SK-N-SH treated with all-trans-retinoic acid at 6 μM for 48 hours (cell line): Measurements from ENCODE around the gene USP22.
A peak's percentile ranks its signal among the peaks of the same experiment; 100 is the strongest.

Experiments
- ATAC-seq: fragments of 200-7000 bp; cut with Tn5 transposase; 3 replicates; pipeline ENCODE4 v1.9.1; 2020; ENCODE audit warnings: mild to moderate bottlenecking, moderate library complexity
- ARNTL ChIP-seq: fragments of 450-650 bp; formaldehyde crosslinking; IDR thresholded peaks from 2 replicates; pipeline ENCODE4 v1.5.0; 2020; ENCODE audit warnings: low read depth, mild to moderate bottlenecking, moderate library complexity, borderline replicate concordance
- CSDC2 ChIP-seq: fragments of 250-450 bp; sonication (Bioruptor Pico); IDR thresholded peaks from 2 replicates; pipeline ENCODE4 v1.5.0; 2020; ENCODE audit warnings: mild to moderate bottlenecking, moderate library complexity
- CSRNP3 ChIP-seq: fragments of 250-450 bp; sonication (Bioruptor Pico); IDR thresholded peaks from 2 replicates; pipeline ENCODE4 v1.5.1; 2021; ENCODE audit warnings: mild to moderate bottlenecking, moderate library complexity
- ESRRG ChIP-seq: fragments of 250-450 bp; sonication (Bioruptor Pico); IDR thresholded peaks from 2 replicates; pipeline ENCODE4 v1.6.1; 2021; ENCODE audit warnings: mild to moderate bottlenecking
- GLIS3 ChIP-seq: fragments of 250-450 bp; sonication (Bioruptor Pico); IDR thresholded peaks from 2 replicates; pipeline ENCODE4 v1.5.0; 2020; ENCODE audit warnings: mild to moderate bottlenecking, moderate library complexity
- ISL1 ChIP-seq: fragments of 250-450 bp; sonication (Bioruptor Pico); IDR thresholded peaks from 2 replicates; pipeline ENCODE4 v2.1.2; 2022; ENCODE audit warnings: mild to moderate bottlenecking, moderate library complexity
- OSR1 ChIP-seq: fragments of 250-450 bp; sonication (Bioruptor Pico); IDR thresholded peaks from 2 replicates; pipeline ENCODE4 v1.8.0; 2022; ENCODE audit warnings: moderate library complexity, mild to moderate bottlenecking, inconsistent platforms
- PPARA ChIP-seq: fragments of 250-450 bp; sonication (Bioruptor Pico); IDR thresholded peaks from 2 replicates; pipeline ENCODE4 v1.5.0; 2020; ENCODE audit warnings: mild to moderate bottlenecking, borderline replicate concordance
- RARB ChIP-seq: fragments of 250-450 bp; sonication (Bioruptor Pico); IDR thresholded peaks from 2 replicates; pipeline ENCODE4 v1.8.0; 2021; ENCODE audit warnings: mild to moderate bottlenecking, moderate library complexity
- SNAI2 ChIP-seq: fragments of 250-450 bp; sonication (Bioruptor Pico); IDR thresholded peaks from 2 replicates; pipeline ENCODE4 v1.5.0; 2020; ENCODE audit warnings: mild to moderate bottlenecking, moderate library complexity
- TCF4 ChIP-seq: fragments of 250-450 bp; sonication (Bioruptor Pico); IDR thresholded peaks from 2 replicates; pipeline ENCODE4 v1.8.0; 2021; ENCODE audit warnings: mild to moderate bottlenecking, moderate library complexity, borderline replicate concordance
- TOX ChIP-seq: fragments of 250-450 bp; sonication (Bioruptor Pico); IDR thresholded peaks from 2 replicates; pipeline ENCODE4 v1.8.0; 2021; ENCODE audit warnings: mild to moderate bottlenecking, moderate library complexity, borderline replicate concordance
- ZC3H10 ChIP-seq: fragments of 250-450 bp; sonication (Bioruptor Pico); IDR thresholded peaks from 2 replicates; pipeline ENCODE4 v1.5.1; 2021; ENCODE audit warnings: mild to moderate bottlenecking, moderate library complexity
- ZFP3 ChIP-seq: fragments of 250-450 bp; sonication (Bioruptor Pico); IDR thresholded peaks from 2 replicates; pipeline ENCODE4 v1.5.0; 2020; ENCODE audit warnings: mild to moderate bottlenecking, moderate library complexity
- ZFP30 ChIP-seq: fragments of 450-650 bp; formaldehyde crosslinking; IDR thresholded peaks from 2 replicates; pipeline ENCODE4 v1.5.0; 2022; ENCODE audit warnings: mild to moderate bottlenecking, moderate library complexity
- ZNF565 ChIP-seq: fragments of 450-650 bp; formaldehyde crosslinking; conservative IDR thresholded peaks from 2 replicates; pipeline ENCODE4 v1.5.0; 2020; ENCODE audit warnings: low read depth, mild to moderate bottlenecking, moderate library complexity
- ZNF70 ChIP-seq: fragments of 450-650 bp; formaldehyde crosslinking; IDR thresholded peaks from 2 replicates; pipeline ENCODE4 v1.5.0; 2020; ENCODE audit warnings: mild to moderate bottlenecking, moderate library complexity
- TF ChIP-seq, protein P1 (sequence below): fragments of 250-450 bp; sonication (Bioruptor Pico); IDR thresholded peaks from 2 replicates; pipeline ENCODE4 v1.5.1; 2020; ENCODE audit warnings: low read depth, mild to moderate bottlenecking, moderate library complexity
- TF ChIP-seq, protein P2 (sequence below): fragments of 250-450 bp; sonication (Bioruptor Pico); IDR thresholded peaks from 2 replicates; pipeline ENCODE4 v1.5.0; 2020; ENCODE audit warnings: mild to moderate bottlenecking, moderate library complexity
- TF ChIP-seq, protein P3 (sequence below): fragments of 250-450 bp; sonication (Bioruptor Pico); IDR thresholded peaks from 2 replicates; pipeline ENCODE4 v1.8.0; 2021; ENCODE audit warnings: low read depth, mild to moderate bottlenecking, moderate library complexity, borderline replicate concordance
- TF ChIP-seq, protein P4 (sequence below): fragments of 250-450 bp; sonication (Bioruptor Pico); IDR thresholded peaks from 2 replicates; pipeline ENCODE4 v1.8.0; 2020; ENCODE audit warnings: mild to moderate bottlenecking, moderate library complexity, borderline replicate concordance

Gene USP22

GRCh38 chr17:20996724-20997615 is 45.8 kb downstream of the USP22 start:
- peak; percentile 5 for ATAC-seq

DNA sequence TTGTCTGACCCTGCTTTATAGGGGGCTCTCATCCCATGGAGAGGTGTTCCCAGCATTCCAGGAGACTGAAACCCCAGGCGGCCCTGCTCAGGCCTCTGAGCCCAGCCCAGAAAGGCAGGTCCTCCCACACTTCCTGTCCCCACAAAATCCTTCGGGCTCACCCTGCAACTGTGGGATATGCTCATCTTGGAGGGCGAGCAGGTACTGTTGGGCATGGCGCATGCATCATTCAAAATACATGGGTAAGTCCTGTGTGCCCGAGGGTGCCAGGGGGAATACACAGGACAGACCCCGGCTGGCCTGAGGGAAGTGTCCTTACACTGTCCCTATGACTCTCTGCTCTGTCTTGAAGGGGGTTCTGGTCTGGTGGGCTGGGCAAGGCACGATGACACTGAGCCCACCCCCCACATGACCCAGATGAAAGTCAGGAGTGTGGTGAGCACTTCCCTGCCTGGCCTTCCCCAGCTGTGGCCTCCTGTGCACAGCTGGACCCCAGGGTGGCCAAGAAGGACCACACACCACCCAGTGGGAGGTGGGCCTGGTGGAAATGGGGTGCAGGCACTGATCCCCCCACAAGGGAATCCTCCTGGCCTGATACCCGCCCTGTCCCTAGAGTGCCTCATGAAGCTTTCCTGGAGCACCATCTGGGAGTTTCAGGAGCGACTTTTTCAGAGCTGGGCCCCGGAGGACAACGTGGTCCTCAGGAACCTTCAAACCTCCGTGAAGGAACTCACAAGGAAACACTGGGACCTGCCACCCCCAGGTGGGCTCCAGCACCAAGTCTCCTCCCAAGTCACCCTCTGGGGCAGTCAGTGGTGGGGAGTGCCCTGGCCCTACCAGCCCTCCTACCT is 46.7 kb downstream of the USP22 start:
- TF ChIP-seq ISL1 (CRISPR knock-in tag) (no peak), GLIS3 (CRISPR knock-in tag) (no peak), ZNF565 (CRISPR knock-in tag) (no peak), ARNTL (CRISPR knock-in tag) (no peak), ZFP30 (no peak), TCF4 (no peak), ZC3H10 (CRISPR knock-in tag) (no peak), SNAI2 (CRISPR knock-in tag) (no peak), ESRRG (no peak), CSDC2 (CRISPR knock-in tag) (no peak), TOX (CRISPR knock-in tag) (no peak), OSR1 (CRISPR knock-in tag) (no peak), PPARA (no peak), CSRNP3 (CRISPR knock-in tag) (no peak)
- TF ChIP-seq, protein P1, sequence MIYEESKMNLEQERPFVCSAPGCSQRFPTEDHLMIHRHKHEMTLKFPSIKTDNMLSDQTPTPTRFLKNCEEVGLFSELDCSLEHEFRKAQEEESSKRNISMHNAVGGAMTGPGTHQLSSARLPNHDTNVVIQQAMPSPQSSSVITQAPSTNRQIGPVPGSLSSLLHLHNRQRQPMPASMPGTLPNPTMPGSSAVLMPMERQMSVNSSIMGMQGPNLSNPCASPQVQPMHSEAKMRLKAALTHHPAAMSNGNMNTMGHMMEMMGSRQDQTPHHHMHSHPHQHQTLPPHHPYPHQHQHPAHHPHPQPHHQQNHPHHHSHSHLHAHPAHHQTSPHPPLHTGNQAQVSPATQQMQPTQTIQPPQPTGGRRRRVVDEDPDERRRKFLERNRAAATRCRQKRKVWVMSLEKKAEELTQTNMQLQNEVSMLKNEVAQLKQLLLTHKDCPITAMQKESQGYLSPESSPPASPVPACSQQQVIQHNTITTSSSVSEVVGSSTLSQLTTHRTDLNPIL (CRISPR knock-in tag) = no peak
- TF ChIP-seq, all 23 proteins: peak for 0
- peak; percentile 1; the same call in 2 of the 3 replicates for ATAC-seq

More at GRCh38 chr17:20996724-20997615, 45.8 kb downstream of the USP22 start:
- no peak for TF ChIP-seq ZFP3 (CRISPR knock-in tag)

DNA sequence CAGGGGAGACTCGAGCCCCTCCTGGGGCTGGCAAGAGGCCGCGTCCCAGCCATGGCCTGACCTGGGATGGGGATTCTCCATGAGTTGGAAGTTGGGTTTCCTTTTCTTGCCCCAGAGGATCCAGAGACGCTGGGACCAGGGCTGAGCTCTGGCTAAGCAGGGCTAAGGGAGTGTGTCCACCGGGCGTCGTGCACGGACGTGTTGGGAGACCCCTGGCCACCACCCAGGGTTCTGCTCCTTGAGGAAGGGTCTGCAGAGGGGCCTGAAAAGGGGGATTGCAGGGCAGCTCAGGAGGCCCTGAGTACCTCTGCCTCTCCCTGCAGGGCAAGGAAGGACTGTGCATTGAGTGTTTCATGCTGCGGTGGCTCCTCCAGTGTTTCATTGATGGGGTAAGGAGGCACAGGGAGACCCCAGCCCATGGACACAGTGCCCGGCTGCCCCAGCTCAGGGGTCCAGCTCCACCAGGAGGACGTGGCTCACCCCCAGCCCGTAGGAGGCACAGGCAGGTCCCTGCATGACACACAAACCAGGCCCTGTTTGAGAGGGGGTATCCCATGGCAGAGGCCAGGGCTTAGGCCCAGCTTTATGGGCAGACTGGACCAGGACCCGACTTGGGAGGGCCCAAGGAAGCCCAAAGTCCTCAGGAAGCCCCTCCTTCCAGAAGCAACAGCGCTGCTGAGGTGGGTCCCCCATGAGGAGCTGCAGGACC is 47.5 kb downstream of the USP22 start:
- TF ChIP-seq TOX (CRISPR knock-in tag) = no peak
- TF ChIP-seq, protein P2, sequence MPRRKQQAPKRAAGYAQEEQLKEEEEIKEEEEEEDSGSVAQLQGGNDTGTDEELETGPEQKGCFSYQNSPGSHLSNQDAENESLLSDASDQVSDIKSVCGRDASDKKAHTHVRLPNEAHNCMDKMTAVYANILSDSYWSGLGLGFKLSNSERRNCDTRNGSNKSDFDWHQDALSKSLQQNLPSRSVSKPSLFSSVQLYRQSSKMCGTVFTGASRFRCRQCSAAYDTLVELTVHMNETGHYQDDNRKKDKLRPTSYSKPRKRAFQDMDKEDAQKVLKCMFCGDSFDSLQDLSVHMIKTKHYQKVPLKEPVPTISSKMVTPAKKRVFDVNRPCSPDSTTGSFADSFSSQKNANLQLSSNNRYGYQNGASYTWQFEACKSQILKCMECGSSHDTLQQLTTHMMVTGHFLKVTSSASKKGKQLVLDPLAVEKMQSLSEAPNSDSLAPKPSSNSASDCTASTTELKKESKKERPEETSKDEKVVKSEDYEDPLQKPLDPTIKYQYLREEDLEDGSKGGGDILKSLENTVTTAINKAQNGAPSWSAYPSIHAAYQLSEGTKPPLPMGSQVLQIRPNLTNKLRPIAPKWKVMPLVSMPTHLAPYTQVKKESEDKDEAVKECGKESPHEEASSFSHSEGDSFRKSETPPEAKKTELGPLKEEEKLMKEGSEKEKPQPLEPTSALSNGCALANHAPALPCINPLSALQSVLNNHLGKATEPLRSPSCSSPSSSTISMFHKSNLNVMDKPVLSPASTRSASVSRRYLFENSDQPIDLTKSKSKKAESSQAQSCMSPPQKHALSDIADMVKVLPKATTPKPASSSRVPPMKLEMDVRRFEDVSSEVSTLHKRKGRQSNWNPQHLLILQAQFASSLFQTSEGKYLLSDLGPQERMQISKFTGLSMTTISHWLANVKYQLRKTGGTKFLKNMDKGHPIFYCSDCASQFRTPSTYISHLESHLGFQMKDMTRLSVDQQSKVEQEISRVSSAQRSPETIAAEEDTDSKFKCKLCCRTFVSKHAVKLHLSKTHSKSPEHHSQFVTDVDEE (CRISPR knock-in tag) = no peak
- ATAC-seq = peak; percentile 1; the same call in 2 of the 3 replicates

- ATAC-seq = no peak
- TF ChIP-seq, protein P3, sequence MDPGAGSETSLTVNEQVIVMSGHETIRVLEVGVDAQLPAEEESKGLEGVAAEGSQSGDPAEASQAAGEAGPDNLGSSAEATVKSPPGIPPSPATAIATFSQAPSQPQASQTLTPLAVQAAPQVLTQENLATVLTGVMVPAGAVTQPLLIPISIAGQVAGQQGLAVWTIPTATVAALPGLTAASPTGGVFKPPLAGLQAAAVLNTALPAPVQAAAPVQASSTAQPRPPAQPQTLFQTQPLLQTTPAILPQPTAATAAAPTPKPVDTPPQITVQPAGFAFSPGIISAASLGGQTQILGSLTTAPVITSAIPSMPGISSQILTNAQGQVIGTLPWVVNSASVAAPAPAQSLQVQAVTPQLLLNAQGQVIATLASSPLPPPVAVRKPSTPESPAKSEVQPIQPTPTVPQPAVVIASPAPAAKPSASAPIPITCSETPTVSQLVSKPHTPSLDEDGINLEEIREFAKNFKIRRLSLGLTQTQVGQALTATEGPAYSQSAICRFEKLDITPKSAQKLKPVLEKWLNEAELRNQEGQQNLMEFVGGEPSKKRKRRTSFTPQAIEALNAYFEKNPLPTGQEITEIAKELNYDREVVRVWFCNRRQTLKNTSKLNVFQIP (CRISPR knock-in tag) = no peak
- TF ChIP-seq ZNF70 (CRISPR knock-in tag) (no peak), RARB (CRISPR knock-in tag) (no peak), GLIS3 (CRISPR knock-in tag) (no peak), ZFP30 (no peak), CSRNP3 (CRISPR knock-in tag) (no peak), TCF4 (no peak), ESRRG (no peak), OSR1 (CRISPR knock-in tag) (no peak), SNAI2 (CRISPR knock-in tag) (no peak), ZFP3 (CRISPR knock-in tag) (no peak), CSDC2 (CRISPR knock-in tag) (no peak)
- TF ChIP-seq, protein P4, sequence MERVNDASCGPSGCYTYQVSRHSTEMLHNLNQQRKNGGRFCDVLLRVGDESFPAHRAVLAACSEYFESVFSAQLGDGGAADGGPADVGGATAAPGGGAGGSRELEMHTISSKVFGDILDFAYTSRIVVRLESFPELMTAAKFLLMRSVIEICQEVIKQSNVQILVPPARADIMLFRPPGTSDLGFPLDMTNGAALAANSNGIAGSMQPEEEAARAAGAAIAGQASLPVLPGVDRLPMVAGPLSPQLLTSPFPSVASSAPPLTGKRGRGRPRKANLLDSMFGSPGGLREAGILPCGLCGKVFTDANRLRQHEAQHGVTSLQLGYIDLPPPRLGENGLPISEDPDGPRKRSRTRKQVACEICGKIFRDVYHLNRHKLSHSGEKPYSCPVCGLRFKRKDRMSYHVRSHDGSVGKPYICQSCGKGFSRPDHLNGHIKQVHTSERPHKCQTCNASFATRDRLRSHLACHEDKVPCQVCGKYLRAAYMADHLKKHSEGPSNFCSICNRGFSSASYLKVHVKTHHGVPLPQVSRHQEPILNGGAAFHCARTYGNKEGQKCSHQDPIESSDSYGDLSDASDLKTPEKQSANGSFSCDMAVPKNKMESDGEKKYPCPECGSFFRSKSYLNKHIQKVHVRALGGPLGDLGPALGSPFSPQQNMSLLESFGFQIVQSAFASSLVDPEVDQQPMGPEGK = no peak
Measured at GRCh38 chr17:20994779-20995149, 48.0 kb downstream of the USP22 start.
